GM06990 (cell line): ENCODE results near the gene BTG2.
A peak's percentile ranks its signal among the peaks of the same experiment; 100 is the strongest.

Experiments
- DNase-seq: peaks from one replicate; pipeline ENCODE4 v3.0.0-alpha.2; 2011; ENCODE audit not compliant: insufficient read length; ENCODE audit errors: extremely low read depth
- H3K27me3 ChIP-seq: replicated peaks from 2 replicates; pipeline ENCODE4 v1.6.0; 2011; ENCODE audit warnings: low read length; ENCODE audit not compliant: control insufficient read depth, insufficient read depth
- H3K36me3 ChIP-seq: 2 replicates; pipeline ENCODE4 v1.5.1; 2011; ENCODE audit warnings: low read length; ENCODE audit not compliant: control insufficient read depth, insufficient read depth
- H3K4me3 ChIP-seq: replicated peaks from 2 replicates; pipeline ENCODE4 v1.5.1; 2011; ENCODE audit warnings: low read depth, mild to moderate bottlenecking, control low read depth, low read length
- TF ChIP-seq, protein P1 (sequence below): IDR thresholded peaks from 2 replicates; pipeline ENCODE4 v1.5.1; 2011; ENCODE audit warnings: low read length, control low read depth, mild to moderate bottlenecking, inconsistent platforms; ENCODE audit not compliant: insufficient read depth, poor library complexity, severe bottlenecking

The BTG2 gene

DNA sequence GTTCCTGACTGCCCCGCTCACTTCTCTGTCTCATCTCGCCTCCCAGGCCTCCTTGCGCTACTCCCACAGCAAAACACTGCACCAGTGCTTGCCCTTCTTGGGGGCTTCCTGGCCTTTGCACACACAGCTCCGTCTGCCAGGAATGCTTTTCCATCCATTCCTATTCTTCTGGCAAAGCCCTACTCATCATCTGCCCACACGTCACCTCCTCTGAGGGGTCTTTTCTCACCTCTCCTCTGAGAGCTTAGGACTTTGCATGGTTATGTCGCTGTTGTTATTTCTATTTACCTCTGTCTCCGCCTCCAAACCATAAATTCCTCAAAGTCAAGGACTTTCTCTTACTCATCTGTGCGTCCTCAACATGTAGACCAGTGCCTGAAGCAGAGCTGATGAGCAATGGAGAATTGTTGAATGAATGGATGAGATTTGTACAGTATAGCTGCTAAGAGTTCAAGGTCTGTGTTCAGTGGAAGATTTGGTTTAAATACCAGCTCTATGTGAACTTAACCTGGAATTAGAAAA, 26.4 kb upstream of the BTG2 start:
- Histone ChIP-seq H3K27me3 (no peaks in the 10 kb centered on the region), H3K4me3 (no peak overlapping the region), H3K36me3 (no peaks in the 10 kb centered on the region)
- DNase-seq: no peak
- TF ChIP-seq, protein P1, sequence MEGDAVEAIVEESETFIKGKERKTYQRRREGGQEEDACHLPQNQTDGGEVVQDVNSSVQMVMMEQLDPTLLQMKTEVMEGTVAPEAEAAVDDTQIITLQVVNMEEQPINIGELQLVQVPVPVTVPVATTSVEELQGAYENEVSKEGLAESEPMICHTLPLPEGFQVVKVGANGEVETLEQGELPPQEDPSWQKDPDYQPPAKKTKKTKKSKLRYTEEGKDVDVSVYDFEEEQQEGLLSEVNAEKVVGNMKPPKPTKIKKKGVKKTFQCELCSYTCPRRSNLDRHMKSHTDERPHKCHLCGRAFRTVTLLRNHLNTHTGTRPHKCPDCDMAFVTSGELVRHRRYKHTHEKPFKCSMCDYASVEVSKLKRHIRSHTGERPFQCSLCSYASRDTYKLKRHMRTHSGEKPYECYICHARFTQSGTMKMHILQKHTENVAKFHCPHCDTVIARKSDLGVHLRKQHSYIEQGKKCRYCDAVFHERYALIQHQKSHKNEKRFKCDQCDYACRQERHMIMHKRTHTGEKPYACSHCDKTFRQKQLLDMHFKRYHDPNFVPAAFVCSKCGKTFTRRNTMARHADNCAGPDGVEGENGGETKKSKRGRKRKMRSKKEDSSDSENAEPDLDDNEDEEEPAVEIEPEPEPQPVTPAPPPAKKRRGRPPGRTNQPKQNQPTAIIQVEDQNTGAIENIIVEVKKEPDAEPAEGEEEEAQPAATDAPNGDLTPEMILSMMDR: no peak

- Histone ChIP-seq H3K27me3 (no peaks in the 10 kb centered on the region), H3K4me3 (no peak overlapping the region), H3K36me3 (no peaks in the 10 kb centered on the region)
- DNase-seq: no peak
- TF ChIP-seq, protein P1: no peak
Measured at GRCh38 chr1:203280061-203280460, 25.3 kb upstream of the BTG2 start.

- Histone ChIP-seq H3K36me3 (no peaks in the 10 kb centered on the region), H3K4me3 (no peak overlapping the region), H3K27me3 (no peaks in the 10 kb centered on the region)
- TF ChIP-seq, protein P1: no peak
- no peak for DNase-seq
Measured at GRCh38 chr1:203281033-203281432, 24.3 kb upstream of the BTG2 start.

DNA sequence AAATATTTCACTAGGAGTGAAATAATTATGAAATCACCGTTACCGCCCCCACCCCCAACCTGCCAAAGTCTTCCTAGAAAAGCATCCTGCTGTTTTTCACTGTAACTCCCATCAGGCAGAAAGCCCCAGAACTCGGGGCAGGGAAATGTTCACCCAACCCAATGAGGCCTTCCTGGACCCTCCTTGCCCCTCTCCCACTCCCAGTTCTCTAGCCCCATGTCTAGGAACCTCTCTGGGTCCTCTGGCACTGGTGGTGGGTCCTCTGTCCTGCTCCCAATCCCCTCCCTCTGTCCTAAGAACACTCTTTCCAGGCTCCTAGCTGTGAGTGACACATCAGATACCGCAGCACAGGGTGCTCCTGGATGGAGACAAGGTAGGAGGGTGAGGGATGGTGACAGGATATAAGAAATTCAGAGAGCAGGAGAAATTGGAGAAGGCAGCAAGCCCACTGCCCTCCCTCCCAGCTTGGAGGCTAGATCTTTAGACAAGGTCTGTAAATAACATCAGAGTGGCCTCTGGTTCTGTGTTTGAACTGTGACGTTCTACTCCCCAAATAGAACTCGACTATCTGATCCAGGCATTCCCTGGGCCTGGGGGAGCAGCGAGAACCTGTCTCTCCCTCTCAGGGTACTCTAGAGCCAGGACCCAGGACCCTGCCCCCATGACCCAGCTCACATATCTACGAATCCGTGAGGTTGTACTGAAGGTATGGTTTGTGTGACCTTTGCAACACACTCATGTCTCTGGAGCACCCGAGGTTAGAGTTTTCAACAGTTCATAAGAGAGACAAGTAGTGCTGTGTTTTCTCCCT, 23.3 kb upstream of the BTG2 start:
- no peaks in the 10 kb centered on the region for H3K36me3 ChIP-seq
- no peak overlapping the region for H3K4me3 ChIP-seq
- no peak for DNase-seq
- H3K27me3 ChIP-seq: no peaks in the 10 kb centered on the region
- TF ChIP-seq, protein P1: no peak

GRCh38 chr1:203282720-203283542, 22.4 kb upstream of the BTG2 start:
- TF ChIP-seq, protein P1: no peak
- Histone ChIP-seq H3K36me3 (no peaks in the 10 kb centered on the region), H3K4me3 (peak overlapping the region; percentile 22; the same call in 1 of the 2 replicates), H3K27me3 (no peaks in the 10 kb centered on the region)
- no peak for DNase-seq
